K562 (cell line): ENCODE data around the gene HTRA3. TPM values are rescaled to one million over a fixed set of nuclear protein-coding genes. Genes with fewer than 3 reads are reported as not detected.
A peak's percentile ranks its signal among the peaks of the same experiment; 100 is the strongest.

Source experiments
- ARID4B ChIP-seq: sonication (generic); formaldehyde crosslinking; IDR thresholded peaks from 2 replicates; pipeline ENCODE4 v1.8.0; 2022; ENCODE audit warnings: mild to moderate bottlenecking, missing genetic modification reagents
- BDP1 ChIP-seq: IDR thresholded peaks from 3 replicates; pipeline ENCODE4 v1.6.1; 2011; ENCODE audit not compliant: insufficient read length, insufficient read depth
- BRF1 ChIP-seq: IDR thresholded peaks from 3 replicates; pipeline ENCODE4 v1.6.1; 2011; ENCODE audit warnings: borderline replicate concordance, mild to moderate bottlenecking; ENCODE audit not compliant: insufficient read length; ENCODE audit errors: extremely low read depth
- CTBP1 ChIP-seq: fragments of 450-650 bp; IDR thresholded peaks from 2 replicates; pipeline ENCODE4 v1.6.1; 2016; ENCODE audit warnings: borderline replicate concordance
- DACH1 ChIP-seq: fragments of 450-650 bp; IDR thresholded peaks from 2 replicates; pipeline ENCODE4 v1.6.1; 2018; ENCODE audit not compliant: partially characterized antibody
- GABPA ChIP-seq: fragments of 200-800 bp; sonication (Bioruptor generic); conservative IDR thresholded peaks from 2 replicates; pipeline ENCODE4 v1.6.1; 2016; ENCODE audit warnings: low read depth, missing genetic modification characterization, missing compliant biosample characterization
- GABPB1 ChIP-seq: sonication (generic); formaldehyde crosslinking; IDR thresholded peaks from 2 replicates; pipeline ENCODE4 v1.8.0; 2022; ENCODE audit warnings: mild to moderate bottlenecking, missing genetic modification reagents
- GATAD2A ChIP-seq: fragments of 450-650 bp; IDR thresholded peaks from 2 replicates; pipeline ENCODE4 v1.6.1; 2017
- HNRNPLL ChIP-seq: fragments of 200-400 bp; formaldehyde crosslinking; IDR thresholded peaks from 2 replicates; pipeline ENCODE4 v1.6.1; 2017; ENCODE audit warnings: low read length, low read depth, mild to moderate bottlenecking; ENCODE audit not compliant: poor library complexity, severe bottlenecking
- HNRNPUL1 ChIP-seq: fragments of 200-400 bp; formaldehyde crosslinking; IDR thresholded peaks from 2 replicates; pipeline ENCODE4 v1.6.1; 2017; ENCODE audit warnings: low read length
- NELFE ChIP-seq: IDR thresholded peaks from 2 replicates; pipeline ENCODE4 v1.6.1; 2011; ENCODE audit warnings: mild to moderate bottlenecking; ENCODE audit not compliant: insufficient read depth, insufficient read length
- PHB ChIP-seq: fragments of 250-450 bp; sonication (Bioruptor Pico); IDR thresholded peaks from 2 replicates; pipeline ENCODE4 v1.5.0; 2021
- TAF9B ChIP-seq: fragments of 450-650 bp; IDR thresholded peaks from 2 replicates; pipeline ENCODE4 v1.6.1; 2018; ENCODE audit warnings: mild to moderate bottlenecking; ENCODE audit not compliant: partially characterized antibody
- ZNF212 ChIP-seq: fragments of 450-650 bp; formaldehyde crosslinking; IDR thresholded peaks from 2 replicates; pipeline ENCODE4 v1.4.0; 2020; ENCODE audit warnings: mild to moderate bottlenecking
- ZNF224 ChIP-seq: sonication (generic); formaldehyde crosslinking; IDR thresholded peaks from 2 replicates; pipeline ENCODE4 v1.8.0; 2022; ENCODE audit warnings: mild to moderate bottlenecking, missing genetic modification reagents
- ZNF449 ChIP-seq: fragments of 250-450 bp; sonication (Bioruptor Pico); IDR thresholded peaks from 2 replicates; pipeline ENCODE4 v1.8.0; 2022; ENCODE audit warnings: moderate library complexity, mild to moderate bottlenecking, inconsistent platforms
- ZNF639 ChIP-seq, 2 experiments: fragments of 200-800 bp in 1 of 2; sonication (Bioruptor generic) in 1 of 2; sonication (generic) in 1 of 2; formaldehyde crosslinking in 1 of 2; IDR thresholded peaks in 1 of 2; conservative IDR thresholded peaks in 1 of 2; 2 replicates each; pipeline versions ENCODE4 v1.5.0 to v1.6.1; 2016 to 2020; ENCODE audit warnings: missing compliant biosample characterization in 1 of 2, missing genetic modification characterization in 1 of 2, missing genetic modification reagents in 1 of 2
- polyA plus RNA-seq, 8 experiments: library from polyadenylated mRNA; depleted of rRNA in 4 of 8; stranded (reverse) in 5 of 8; unstranded in 3 of 8; fragments of >200 nt; fragmentation: Nextera tagmentation in 2 of 8; fragmentation: Illumina TruSeq in 1 of 8; extraction: Ambion mirVana in 2 of 8; extraction: Trizol in 1 of 8; gene quantifications; 2 replicates each; pipeline versions ENCODE4 v1.2.1 to v1.2.3, GENCODE V29; 2011 to 2014; ENCODE audit warnings: inconsistent platforms in 1 of 8, missing spikeins in 1 of 8
- total RNA-seq, 7 experiments: library from RNA; depleted of rRNA in 6 of 7; stranded (reverse); fragments of >200 nt in 6 of 7; fragmentation: Illumina TruSeq in 2 of 7; extraction: Trizol in 2 of 7; gene quantifications; 2 replicates each; pipeline versions ENCODE4 v1.2.1 to v1.2.3, GENCODE V29; 2011 to 2021; ENCODE audit warnings: low replicate concordance in 1 of 7
- TF ChIP-seq, protein P1 (sequence below): fragments of 200-400 bp; formaldehyde crosslinking; IDR thresholded peaks from 2 replicates; pipeline ENCODE4 v1.6.1; 2017; ENCODE audit warnings: mild to moderate bottlenecking, low read depth, low read length, moderate library complexity

The HTRA3 gene
- total and polyA plus RNA-seq, 9 of the 15 experiments (the other 6 are each of a cell fraction or from before 2014, with no cell fraction given) = 0.04 TPM; not detected in 8

DNA sequence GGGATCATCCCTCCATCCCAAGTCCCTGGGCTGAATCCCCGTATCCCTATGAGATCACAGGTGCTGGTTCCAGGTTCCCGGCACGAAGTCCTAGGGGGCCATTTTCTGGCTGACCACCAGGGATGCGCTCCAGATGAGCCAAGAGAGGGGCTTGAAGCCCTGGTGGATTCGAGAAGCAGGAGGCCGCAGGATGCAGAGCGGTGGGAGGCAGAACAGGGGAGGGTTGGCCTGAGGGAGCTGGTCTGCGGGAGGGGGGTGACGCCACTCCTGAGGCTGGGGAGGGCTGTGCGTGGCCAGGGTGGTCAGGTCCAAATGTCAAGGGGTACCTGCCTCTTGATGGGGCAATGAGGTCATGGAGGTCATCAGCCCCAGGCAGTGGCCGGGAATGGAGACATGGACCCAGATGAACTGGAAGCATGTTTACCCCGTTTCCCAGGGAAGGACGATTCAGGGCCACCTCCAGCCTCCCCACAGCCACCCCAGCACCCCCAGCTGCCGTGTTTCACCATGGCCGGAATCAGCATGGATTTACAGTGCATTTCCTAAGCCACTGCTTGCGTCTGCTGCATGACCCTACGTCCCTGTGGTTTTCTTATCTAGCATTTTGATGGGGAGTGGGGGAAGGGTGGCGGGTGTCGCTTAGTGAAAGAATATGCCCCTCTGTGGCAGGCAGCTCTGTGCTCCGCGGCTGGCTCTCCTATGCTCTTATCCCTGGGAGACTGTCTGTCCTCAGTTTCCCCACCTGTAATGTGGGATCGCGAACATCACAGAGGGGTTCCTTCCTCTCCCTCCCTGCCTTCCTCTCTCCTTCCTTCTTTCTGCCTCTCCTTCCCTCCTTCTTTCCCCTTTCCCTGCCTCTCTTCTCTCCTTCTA lies 17.0 kb upstream of the HTRA3 start (continued):
- no peak for TF ChIP-seq ARID4B (CRISPR knock-in tag)
- no peak for TF ChIP-seq PHB (CRISPR knock-in tag)
- peak; percentile 87 for TF ChIP-seq CTBP1
- TF ChIP-seq BRF1 = no peak
- no peak for TF ChIP-seq HNRNPUL1
- no peak for TF ChIP-seq GATAD2A
- no peak; the same call in 1 of the 2 replicates for TF ChIP-seq GABPB1 (CRISPR knock-in tag)
- TF ChIP-seq ZNF212 (CRISPR knock-in tag) = no peak
- no peak for TF ChIP-seq HNRNPLL
- TF ChIP-seq ZNF639 (CRISPR knock-in tag; conservative IDR thresholded peaks at IDR 0.05 in 1 of 2, IDR thresholded peaks at IDR 0.05 in 1 of 2) = peak in 1 of 2 experiments; percentile 75; a peak in 1 of 4 replicates
- peak; percentile 51; the same call in 1 of the 2 replicates for TF ChIP-seq GABPA (tag)
- TF ChIP-seq BDP1 = no peak
- TF ChIP-seq NELFE = no peak
- no peak for TF ChIP-seq TAF9B
- TF ChIP-seq, protein P1, sequence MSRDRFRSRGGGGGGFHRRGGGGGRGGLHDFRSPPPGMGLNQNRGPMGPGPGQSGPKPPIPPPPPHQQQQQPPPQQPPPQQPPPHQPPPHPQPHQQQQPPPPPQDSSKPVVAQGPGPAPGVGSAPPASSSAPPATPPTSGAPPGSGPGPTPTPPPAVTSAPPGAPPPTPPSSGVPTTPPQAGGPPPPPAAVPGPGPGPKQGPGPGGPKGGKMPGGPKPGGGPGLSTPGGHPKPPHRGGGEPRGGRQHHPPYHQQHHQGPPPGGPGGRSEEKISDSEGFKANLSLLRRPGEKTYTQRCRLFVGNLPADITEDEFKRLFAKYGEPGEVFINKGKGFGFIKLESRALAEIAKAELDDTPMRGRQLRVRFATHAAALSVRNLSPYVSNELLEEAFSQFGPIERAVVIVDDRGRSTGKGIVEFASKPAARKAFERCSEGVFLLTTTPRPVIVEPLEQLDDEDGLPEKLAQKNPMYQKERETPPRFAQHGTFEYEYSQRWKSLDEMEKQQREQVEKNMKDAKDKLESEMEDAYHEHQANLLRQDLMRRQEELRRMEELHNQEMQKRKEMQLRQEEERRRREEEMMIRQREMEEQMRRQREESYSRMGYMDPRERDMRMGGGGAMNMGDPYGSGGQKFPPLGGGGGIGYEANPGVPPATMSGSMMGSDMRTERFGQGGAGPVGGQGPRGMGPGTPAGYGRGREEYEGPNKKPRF = no peak
- TF ChIP-seq ZNF224 (CRISPR knock-in tag) = no peak
- TF ChIP-seq ZNF449 (CRISPR knock-in tag) = no peak
- TF ChIP-seq DACH1 = no peak
